HepG2 (cell line): ENCODE measurements around the gene ZMIZ2. TPM values are rescaled to one million over a fixed set of nuclear protein-coding genes. Genes with fewer than 3 reads are reported as not detected.
A peak's percentile ranks its signal among the peaks of the same experiment; 100 is the strongest.

Source experiments
- ATAC-seq: fragments of 200-7000 bp; cut with Tn5 transposase; 3 replicates; pipeline ENCODE4 v1.9.1; 2020; ENCODE audit warnings: mild to moderate bottlenecking, moderate library complexity
- BruUV-seq: library from RNA; stranded (reverse); fragments of 400-500 nt; replicated peaks from 2 replicates; lab custom pipeline; 2021; lab: Mats Ljungman, UMichigan
- CTCF ChIA-PET: fragments of 300-600 bp; formaldehyde crosslinking; extraction: SDS; loops from one replicate; lab custom pipeline; 2021; ENCODE audit warnings: low total read pairs, inconsistent platforms, low intra/inter-chr PET ratio; lab: Yijun Ruan, JAX
- POLR2A ChIA-PET: fragments of 350-600 bp; sonication (Branson Sonifier 250); formaldehyde crosslinking; loops from one replicate; lab custom pipeline; 2020; ENCODE audit warnings: antibody characterized with exemption, inconsistent platforms; lab: Yijun Ruan, JAX
- DNase-seq: peaks from one replicate; pipeline ENCODE4 v3.0.0-alpha.2; 2015; ENCODE audit warnings: low spot score
- FAIRE-seq: peaks from 3 replicates; lab custom pipeline; 2011; peaks lifted over from hg19 to GRCh38; lab: Jason Lieb, UNC
- H2AFZ ChIP-seq: one replicate; pipeline ENCODE4 v1.6.1; 2011; ENCODE audit warnings: low read length, inconsistent platforms
- H3K27ac ChIP-seq: fragments of 300-600 bp; 3 replicates; pipeline ENCODE4 v1.8.0; 2011; ENCODE audit warnings: mixed run types, mild to moderate bottlenecking, mixed read lengths, low read length, inconsistent platforms; ENCODE audit not compliant: insufficient read depth; ENCODE audit errors: extremely low read length
- H3K27me3 ChIP-seq, 2 experiments: fragments of 200-600 bp in 1 of 2; 2 replicates in 1 of 2; 3 replicates in 1 of 2; pipeline versions ENCODE4 v1.6.0 to v1.8.0; 2011; ENCODE audit warnings: low read length in 2 of 2, mild to moderate bottlenecking in 2 of 2, moderate library complexity in 2 of 2, inconsistent platforms in 1 of 2; ENCODE audit not compliant: insufficient read depth in 2 of 2, control insufficient read depth in 1 of 2
- H3K36me3 ChIP-seq, 2 experiments: fragments of 200-600 bp in 1 of 2; replicated peaks in 1 of 2; 2 replicates in 1 of 2; 3 replicates in 1 of 2; pipeline versions ENCODE4 v1.5.1 to v1.8.0; 2011; ENCODE audit warnings: low read length in 2 of 2, inconsistent platforms in 1 of 2; ENCODE audit not compliant: insufficient read depth in 2 of 2, control insufficient read depth in 1 of 2
- H3K4me1 ChIP-seq: 2 replicates; pipeline ENCODE4 v1.5.1; 2012; ENCODE audit warnings: low read length, inconsistent platforms; ENCODE audit not compliant: insufficient read depth
- H3K4me2 ChIP-seq: 2 replicates; pipeline ENCODE4 v1.6.0; 2011; ENCODE audit warnings: low read depth, low read length, inconsistent platforms
- H3K4me3 ChIP-seq, 3 experiments: fragments of 200-600 bp in 1 of 3; sonication (generic), shearing (Covaris generic) in 1 of 3; replicated peaks in 1 of 3; 2 replicates each; pipeline ENCODE4 v1.5.1; 2011 to 2016; ENCODE audit warnings: low read length in 3 of 3, inconsistent platforms in 2 of 3, low read depth in 2 of 3, mild to moderate bottlenecking in 2 of 3, control low read depth in 1 of 3, mixed read lengths in 1 of 3; ENCODE audit not compliant: insufficient read depth in 1 of 3
- H3K79me2 ChIP-seq: one replicate; pipeline ENCODE4 v1.6.1; 2011; ENCODE audit warnings: low read length, inconsistent platforms; ENCODE audit not compliant: insufficient read depth
- H3K9ac ChIP-seq: 2 replicates; pipeline ENCODE4 v1.6.0; 2011; ENCODE audit warnings: mild to moderate bottlenecking, low read depth, low read length, inconsistent platforms; ENCODE audit not compliant: insufficient read depth
- H3K9me3 ChIP-seq: 2 replicates; pipeline ENCODE4 v1.5.1; 2012; ENCODE audit warnings: mild to moderate bottlenecking, low read length
- H4K20me1 ChIP-seq: 2 replicates; pipeline ENCODE4 v1.6.0; 2011; ENCODE audit warnings: inconsistent platforms, mild to moderate bottlenecking, low read length, moderate library complexity; ENCODE audit not compliant: insufficient read depth
- CHD4 ChIP-seq: fragments of 200-600 bp; sonication (generic); IDR thresholded peaks from 2 replicates; pipeline ENCODE4 v1.7.0; 2017; ENCODE audit warnings: mild to moderate bottlenecking, low read length, borderline replicate concordance
- GPN1 ChIP-seq: sonication (generic); formaldehyde crosslinking; IDR thresholded peaks from 2 replicates; pipeline ENCODE4 v1.5.1; 2020; ENCODE audit warnings: missing genetic modification reagents, borderline replicate concordance
- HNRNPH1 ChIP-seq: fragments of 200-400 bp; formaldehyde crosslinking; optimal IDR thresholded peaks from 2 replicates; pipeline ENCODE3; 2017; ENCODE audit warnings: mild to moderate bottlenecking, low read depth, low read length
- KDM6A ChIP-seq: IDR thresholded peaks from 2 replicates; pipeline ENCODE4 v1.6.1; 2016; ENCODE audit warnings: low read depth
- SMAD9 ChIP-seq: sonication (generic); formaldehyde crosslinking; IDR thresholded peaks from 2 replicates; pipeline ENCODE4 v1.5.1; 2020; ENCODE audit warnings: mild to moderate bottlenecking, missing genetic modification reagents
- SNRNP70 ChIP-seq: fragments of 200-400 bp; formaldehyde crosslinking; IDR thresholded peaks from 2 replicates; pipeline ENCODE4 v1.6.1; 2017; ENCODE audit warnings: mild to moderate bottlenecking, low read depth, low read length, moderate library complexity
- ZMAT5 ChIP-seq: sonication (generic); formaldehyde crosslinking; IDR thresholded peaks from 2 replicates; pipeline ENCODE4 v1.5.0; 2020; ENCODE audit warnings: mild to moderate bottlenecking, low read depth, missing genetic modification reagents, borderline replicate concordance
- ZMYM3 ChIP-seq: sonication (generic); formaldehyde crosslinking; IDR thresholded peaks from 2 replicates; pipeline ENCODE4 v1.5.1; 2020; ENCODE audit warnings: mild to moderate bottlenecking, missing genetic modification reagents
- ZNF629 ChIP-seq: sonication (generic); formaldehyde crosslinking; conservative IDR thresholded peaks from 2 replicates; pipeline ENCODE4 v1.5.0; 2020; ENCODE audit warnings: missing genetic modification reagents
- ZNF766 ChIP-seq: sonication (generic); formaldehyde crosslinking; IDR thresholded peaks from 2 replicates; pipeline ENCODE4 v1.5.0; 2020; ENCODE audit warnings: missing genetic modification reagents, borderline replicate concordance
- ZNF788 ChIP-seq: sonication (generic); formaldehyde crosslinking; IDR thresholded peaks from 2 replicates; pipeline ENCODE4 v1.5.0; 2020; ENCODE audit warnings: mild to moderate bottlenecking, missing genetic modification reagents, borderline replicate concordance
- ZSCAN31 ChIP-seq: sonication (generic); formaldehyde crosslinking; IDR thresholded peaks from 2 replicates; pipeline ENCODE4 v1.5.0; 2020; ENCODE audit warnings: low read depth, mild to moderate bottlenecking, missing genetic modification reagents
- ZZZ3 ChIP-seq: sonication (generic); formaldehyde crosslinking; IDR thresholded peaks from 2 replicates; pipeline ENCODE4 v1.4.0; 2020; ENCODE audit warnings: missing genetic modification reagents, mild to moderate bottlenecking, borderline replicate concordance
- WGBS: methylation state at CpG from one replicate; pipeline ENCODE4 v1.1.6; 2017; ENCODE audit warnings: low lambda C conversion rate; 5-methylcytosine and 5-hydroxymethylcytosine counted together
- in situ Hi-C: cut with HindIII; loops from 2 replicates; pipeline ENCODE4 v1.10.0; 2017; ENCODE audit warnings: low pct_unique_long_range_greater_than_20kb; ENCODE audit not compliant: extremely low pct_ligation_motif_present
- intact Hi-C: fragments of 100-400 bp; cut with micrococcal nuclease; formaldehyde crosslinking; loops from one replicate; pipeline ENCODE4 v1.10.0; 2022; ENCODE audit not compliant: unreplicated experiment
- polyA plus RNA-seq, 8 experiments: library from polyadenylated mRNA; depleted of rRNA in 3 of 8; stranded (reverse) in 7 of 8; unstranded in 1 of 8; fragments of >200 nt; fragmentation: Illumina TruSeq in 4 of 8; extraction: Trizol in 4 of 8; gene quantifications; 2 replicates each; pipeline versions ENCODE4 v1.2.1 to v1.2.3, GENCODE V29; 2011 to 2016; ENCODE audit warnings: low read depth in 4 of 8, missing spikeins in 1 of 8, mixed read lengths in 1 of 8; ENCODE audit not compliant: insufficient read depth in 1 of 8
- total RNA-seq, 5 experiments: library from RNA; depleted of rRNA; stranded (reverse); fragments of >200 nt; fragmentation: Illumina TruSeq; extraction: Trizol; gene quantifications; 2 replicates each; pipeline ENCODE4 v1.2.3, GENCODE V29; 2016; ENCODE audit warnings: low read depth in 1 of 5
- TF ChIP-seq, protein P1 (sequence below): sonication (generic); formaldehyde crosslinking; IDR thresholded peaks from 2 replicates; pipeline ENCODE4 v1.9.0; 2022; ENCODE audit warnings: low read depth, missing genetic modification reagents
- TF ChIP-seq, protein P2 (sequence below): sonication (generic); formaldehyde crosslinking; IDR thresholded peaks from 2 replicates; pipeline ENCODE4 v1.8.1; 2023; ENCODE audit warnings: mild to moderate bottlenecking, missing genetic modification reagents

ZMIZ2 gene
- total and polyA plus RNA-seq, 2 of the 13 experiments (the other 11 are each of a cell fraction or from before 2014, with no cell fraction given): 4.9 to 7.9 TPM

GRCh38 chr7:44793919-44794318 is 45.3 kb downstream of the ZMIZ2 start:
- no TSS peak for BruUV-seq
- H3K27me3 ChIP-seq: no peaks in the 10 kb centered on the region; a peak in 1 of 5 replicates
- peaks cover 0 to 9% of the 10 kb centered on the region in 2 experiments; a peak in 3 of 5 replicates for H3K36me3 ChIP-seq
- peaks cover 16% of the 10 kb centered on the region for H4K20me1 ChIP-seq
- 76% methylated on average over 5 of the region's 5 CpGs for WGBS
- DNase-seq (no peak), FAIRE-seq (no peak), ATAC-seq (no peak)
- no peak overlapping the region for H3K9ac ChIP-seq
- peaks cover 34% of the 10 kb centered on the region for H3K4me1 ChIP-seq
- H3K4me3 ChIP-seq: no peak overlapping the region
- TF ChIP-seq, protein P1, sequence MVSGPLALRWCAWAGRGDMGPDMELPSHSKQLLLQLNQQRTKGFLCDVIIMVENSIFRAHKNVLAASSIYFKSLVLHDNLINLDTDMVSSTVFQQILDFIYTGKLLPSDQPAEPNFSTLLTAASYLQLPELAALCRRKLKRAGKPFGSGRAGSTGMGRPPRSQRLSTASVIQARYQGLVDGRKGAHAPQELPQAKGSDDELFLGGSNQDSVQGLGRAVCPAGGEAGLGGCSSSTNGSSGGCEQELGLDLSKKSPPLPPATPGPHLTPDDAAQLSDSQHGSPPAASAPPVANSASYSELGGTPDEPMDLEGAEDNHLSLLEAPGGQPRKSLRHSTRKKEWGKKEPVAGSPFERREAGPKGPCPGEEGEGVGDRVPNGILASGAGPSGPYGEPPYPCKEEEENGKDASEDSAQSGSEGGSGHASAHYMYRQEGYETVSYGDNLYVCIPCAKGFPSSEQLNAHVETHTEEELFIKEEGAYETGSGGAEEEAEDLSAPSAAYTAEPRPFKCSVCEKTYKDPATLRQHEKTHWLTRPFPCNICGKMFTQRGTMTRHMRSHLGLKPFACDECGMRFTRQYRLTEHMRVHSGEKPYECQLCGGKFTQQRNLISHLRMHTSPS (CRISPR knock-in tag): no peak
- TF ChIP-seq HNRNPH1 (no peak), ZNF766 (CRISPR knock-in tag) (no peak), ZSCAN31 (no peak), ZMYM3 (peak; percentile 44; the same call in 1 of the 2 replicates), SMAD9 (CRISPR knock-in tag) (no peak), ZZZ3 (CRISPR knock-in tag) (no peak), CHD4 (peak; percentile 82), ZMAT5 (no peak), SNRNP70 (no peak), ZNF629 (peak; percentile 94), KDM6A (CRISPR knock-in tag) (no peak), ZNF788 (CRISPR knock-in tag) (no peak), GPN1 (CRISPR knock-in tag) (no peak)
- TF ChIP-seq, protein P2, sequence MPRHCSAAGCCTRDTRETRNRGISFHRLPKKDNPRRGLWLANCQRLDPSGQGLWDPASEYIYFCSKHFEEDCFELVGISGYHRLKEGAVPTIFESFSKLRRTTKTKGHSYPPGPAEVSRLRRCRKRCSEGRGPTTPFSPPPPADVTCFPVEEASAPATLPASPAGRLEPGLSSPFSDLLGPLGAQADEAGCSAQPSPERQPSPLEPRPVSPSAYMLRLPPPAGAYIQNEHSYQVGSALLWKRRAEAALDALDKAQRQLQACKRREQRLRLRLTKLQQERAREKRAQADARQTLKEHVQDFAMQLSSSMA: no peak
- H3K27ac ChIP-seq: peak overlapping the region; percentile 2
- CTCF ChIA-PET: no interaction called here
- in situ Hi-C loops (no loop called here), intact Hi-C loops (loop anchor here (10.0 kb wide), 1 partner anchor 1771 kb away; no protein-coding TSS in a partner anchor)
- H3K9me3 ChIP-seq: no peaks in the 10 kb centered on the region
- POLR2A ChIA-PET: interaction anchor here (1.1 to 1.4 kb wide), 2 partner anchors 83 to 188 kb away, joined by 3 to 5 read pairs; partner anchors contain the start of gene OGDH
- no peak overlapping the region for H3K4me2 ChIP-seq
- H2AFZ ChIP-seq: no peak overlapping the region
- H3K79me2 ChIP-seq: peaks cover 24% of the 10 kb centered on the region
